Common myeloid progenitor, CD34-positive (primary cell): ENCODE results near the gene PDE4D.

Experiments
- CTCF ChIA-PET: fragments of 350-600 bp; sonication (Branson Sonifier 250); formaldehyde crosslinking; loops from one replicate; lab custom pipeline; 2021; ENCODE audit warnings: antibody characterized with exemption; lab: Charles Lee
- POLR2A ChIA-PET: fragments of 350-600 bp; sonication (Branson Sonifier 250); formaldehyde crosslinking; loops from one replicate; lab custom pipeline; 2021; ENCODE audit warnings: antibody characterized with exemption; lab: Charles Lee
- DNase-seq, 3 donors: peaks; one replicate each; pipeline versions ENCODE4 v3.0.0 to v3.0.0-alpha.2; 2013
- H3K27ac ChIP-seq, 2 experiments: 1 replicate in 1 of 2; 2 replicates in 1 of 2; pipeline ENCODE4 v1.7.0; 2013; ENCODE audit warnings: inconsistent platforms in 2 of 2, low read length in 2 of 2, mild to moderate bottlenecking in 2 of 2, low read depth in 1 of 2, moderate library complexity in 1 of 2; ENCODE audit not compliant: severe bottlenecking in 2 of 2, insufficient read depth in 1 of 2, poor library complexity in 1 of 2
- H3K27me3 ChIP-seq, 5 experiments: replicated peaks in 2 of 5; 1 replicate in 3 of 5; 2 replicates in 2 of 5; pipeline versions ENCODE4 v1.6.1 to v1.7.0; 2013; ENCODE audit warnings: low read length in 4 of 5, mild to moderate bottlenecking in 2 of 5, moderate library complexity in 2 of 5, inconsistent platforms in 1 of 5; ENCODE audit not compliant: insufficient read depth in 5 of 5, control insufficient read depth in 4 of 5
- H3K36me3 ChIP-seq, 4 experiments: 1 replicate in 2 of 4; 2 replicates in 2 of 4; pipeline versions ENCODE4 v1.6.1 to v1.7.0; 2013; ENCODE audit warnings: low read length in 3 of 4, control low read depth in 1 of 4, mild to moderate bottlenecking in 1 of 4; ENCODE audit not compliant: control insufficient read depth in 4 of 4, insufficient read depth in 4 of 4
- H3K4me1 ChIP-seq, 4 experiments: 1 replicate in 3 of 4; 2 replicates in 1 of 4; pipeline versions ENCODE4 v1.6.1 to v1.7.1; 2013; ENCODE audit warnings: low read length in 3 of 4, mild to moderate bottlenecking in 3 of 4, control low read depth in 1 of 4, inconsistent platforms in 1 of 4, moderate library complexity in 1 of 4; ENCODE audit not compliant: control insufficient read depth in 4 of 4, insufficient read depth in 4 of 4; ENCODE audit errors: control extremely low read depth in 1 of 4
- H3K4me3 ChIP-seq, 7 experiments: 1 replicate in 4 of 7; 2 replicates in 3 of 7; pipeline versions ENCODE4 v1.5.1 to v1.7.0; 2013; ENCODE audit warnings: mild to moderate bottlenecking in 7 of 7, low read length in 6 of 7, moderate library complexity in 6 of 7, inconsistent platforms in 2 of 7, low read depth in 2 of 7, control low read depth in 1 of 7; ENCODE audit not compliant: insufficient read depth in 4 of 7, control insufficient read depth in 1 of 7; ENCODE audit errors: extremely low read depth in 1 of 7
- H3K9me3 ChIP-seq, 5 experiments: 1 replicate in 4 of 5; 2 replicates in 1 of 5; pipeline versions ENCODE4 v1.6.1 to v1.7.1; 2013; ENCODE audit warnings: low read length in 4 of 5, mild to moderate bottlenecking in 2 of 5, inconsistent platforms in 1 of 5, low read depth in 1 of 5, moderate library complexity in 1 of 5; ENCODE audit not compliant: control insufficient read depth in 4 of 5, insufficient read depth in 2 of 5; ENCODE audit errors: control extremely low read depth in 1 of 5
- WGBS: methylation state at CpG from one replicate; pipeline ENCODE4 v1.1.5; 2013; ENCODE audit not compliant: insufficient coverage; 5-methylcytosine and 5-hydroxymethylcytosine counted together

PDE4D gene

GRCh38 chr5:58929726-58930125, 963.8 kb downstream of the PDE4D start:
- WGBS: 100% methylated on average over 1 of the region's 1 CpG
- Histone ChIP-seq H3K27me3 (peaks cover 0 to 3% (median 0%) of the 10 kb centered on the region in 5 experiments), H3K9me3 (no peaks in the 10 kb centered on the region), H3K27ac (no peak overlapping the region), H3K36me3 (no peaks in the 10 kb centered on the region), H3K4me1 (peaks cover 0 to 5% (median 0%) of the 10 kb centered on the region in 4 experiments), H3K4me3 (no peak overlapping the region)
- ChIA-PET POLR2A (no interaction called here), CTCF (no interaction called here)
- DNase-seq: no peak

- peaks cover 0 to 3% (median 0%) of the 10 kb centered on the region in 5 experiments for H3K27me3 ChIP-seq
- H3K36me3 ChIP-seq: no peaks in the 10 kb centered on the region
- POLR2A ChIA-PET: no interaction called here
- CTCF ChIA-PET: no interaction called here
- H3K4me1 ChIP-seq: peaks cover 0 to 5% (median 0%) of the 10 kb centered on the region in 4 experiments
- H3K4me3 ChIP-seq: no peak overlapping the region
- no peak for DNase-seq
- no CpG with 5 or more reads among the region's 2 CpGs for WGBS
- no peaks in the 10 kb centered on the region for H3K9me3 ChIP-seq
- no peak overlapping the region for H3K27ac ChIP-seq
Observed at GRCh38 chr5:58927938-58928337, 965.6 kb downstream of the PDE4D start.

- ChIA-PET POLR2A (no interaction called here), CTCF (no interaction called here)
- no CpG with 5 or more reads among the region's 2 CpGs for WGBS
- Histone ChIP-seq H3K4me1 (peaks cover 0 to 12% (median 0%) of the 10 kb centered on the region in 4 experiments), H3K36me3 (no peaks in the 10 kb centered on the region), H3K27ac (no peak overlapping the region), H3K4me3 (no peak overlapping the region), H3K27me3 (no peaks in the 10 kb centered on the region), H3K9me3 (no peaks in the 10 kb centered on the region)
- no peak for DNase-seq
Observed at GRCh38 chr5:58927181-58927580, 966.3 kb downstream of the PDE4D start.

- Histone ChIP-seq H3K36me3 (no peaks in the 10 kb centered on the region), H3K4me1 (peaks cover 0 to 12% (median 0%) of the 10 kb centered on the region in 4 experiments), H3K9me3 (no peaks in the 10 kb centered on the region), H3K27me3 (no peaks in the 10 kb centered on the region), H3K27ac (no peak overlapping the region), H3K4me3 (no peak overlapping the region)
- DNase-seq: no peak
- WGBS: 85% methylated on average over 4 of the region's 6 CpGs
- CTCF ChIA-PET: no interaction called here
- POLR2A ChIA-PET: no interaction called here
Observed at GRCh38 chr5:58926541-58926935, 967.0 kb downstream of the PDE4D start.

GRCh38 chr5:58925627-58926540, 967.6 kb downstream of the PDE4D start:
- POLR2A ChIA-PET: interaction anchor here (0.6 kb wide), 2 partner anchors 120 to 324 kb away, joined by 3 read pairs; no protein-coding TSS in a partner anchor
- Histone ChIP-seq H3K27me3 (no peaks in the 10 kb centered on the region), H3K27ac (no peak overlapping the region), H3K36me3 (no peaks in the 10 kb centered on the region), H3K9me3 (no peaks in the 10 kb centered on the region), H3K4me3 (no peak overlapping the region), H3K4me1 (peaks cover 0 to 12% (median 0%) of the 10 kb centered on the region in 4 experiments)
- 98% methylated on average over 5 of the region's 5 CpGs for WGBS
- no peak for DNase-seq
- CTCF ChIA-PET: no interaction called here

- WGBS: no CpG with 5 or more reads among the region's 5 CpGs
- Histone ChIP-seq H3K27me3 (no peaks in the 10 kb centered on the region), H3K27ac (no peak overlapping the region), H3K36me3 (no peaks in the 10 kb centered on the region), H3K9me3 (no peaks in the 10 kb centered on the region), H3K4me1 (peaks cover 0 to 12% (median 0%) of the 10 kb centered on the region in 4 experiments), H3K4me3 (no peak overlapping the region)
- CTCF ChIA-PET: no interaction called here
- POLR2A ChIA-PET: no interaction called here
- no peak for DNase-seq
Observed at GRCh38 chr5:58924306-58924705, 969.2 kb downstream of the PDE4D start.

- no peak for DNase-seq
- POLR2A ChIA-PET: no interaction called here
Observed at GRCh38 chr5:58923355-58923754, 970.2 kb downstream of the PDE4D start.

More at GRCh38 chr5:58923355-58923754, 970.2 kb downstream of the PDE4D start:
- Histone ChIP-seq H3K36me3 (no peaks in the 10 kb centered on the region), H3K4me3 (no peak overlapping the region), H3K9me3 (no peaks in the 10 kb centered on the region), H3K4me1 (peaks cover 0 to 12% (median 0%) of the 10 kb centered on the region in 4 experiments), H3K27me3 (no peaks in the 10 kb centered on the region), H3K27ac (no peak overlapping the region)
- WGBS: 100% methylated on average over 2 of the region's 2 CpGs
- CTCF ChIA-PET: interaction anchor here (0.5 to 1.6 kb wide), 2 partner anchors 22 to 30 kb away, joined by 3 to 4 read pairs; no protein-coding TSS in a partner anchor
